GM19395 (cell line): Measurements from ENCODE around the gene RASL10B.
"Not testable (repeated sequence)": the region's sequence is repeated elsewhere in the genome, so short reads cannot be mapped to it uniquely, and the experiment has no call there.

ENCODE experiments used
- ATAC-seq: cut with Tn5 transposase; IDR thresholded peaks from one replicate; pipeline ENCODE4 v1.9.1; 2021; ENCODE audit warnings: mild to moderate bottlenecking, moderate library complexity; ENCODE audit not compliant: unreplicated experiment

Gene RASL10B

GRCh38 chr17:35731239-35731916 is at the start of gene RASL10B:
TSS of gene RASL10B (plus strand) at chr17:35731639. CDS start at chr17:35735185, 3,546 bp downstream.
- no peak for ATAC-seq

DNA sequence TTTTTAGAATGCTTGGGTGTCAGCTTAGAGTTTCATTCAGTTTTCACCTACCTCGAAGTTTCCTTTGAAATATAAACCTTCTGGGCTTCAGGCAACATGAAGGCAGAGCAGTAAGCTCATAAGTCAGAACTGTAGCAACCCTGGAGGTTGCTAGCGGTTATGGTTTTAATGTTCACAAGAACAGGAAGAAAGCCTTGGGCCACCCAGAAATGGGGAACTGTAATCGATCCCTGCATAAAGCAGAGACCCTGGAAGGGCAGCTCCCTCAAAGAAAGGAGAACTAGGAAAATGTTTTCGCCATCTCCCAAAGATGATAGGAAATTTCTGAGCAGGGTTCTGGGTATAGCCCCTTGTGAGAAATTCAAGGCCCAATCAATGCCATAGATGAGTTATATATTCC is 47.8 kb upstream of the RASL10B start:
- no peak for ATAC-seq

DNA sequence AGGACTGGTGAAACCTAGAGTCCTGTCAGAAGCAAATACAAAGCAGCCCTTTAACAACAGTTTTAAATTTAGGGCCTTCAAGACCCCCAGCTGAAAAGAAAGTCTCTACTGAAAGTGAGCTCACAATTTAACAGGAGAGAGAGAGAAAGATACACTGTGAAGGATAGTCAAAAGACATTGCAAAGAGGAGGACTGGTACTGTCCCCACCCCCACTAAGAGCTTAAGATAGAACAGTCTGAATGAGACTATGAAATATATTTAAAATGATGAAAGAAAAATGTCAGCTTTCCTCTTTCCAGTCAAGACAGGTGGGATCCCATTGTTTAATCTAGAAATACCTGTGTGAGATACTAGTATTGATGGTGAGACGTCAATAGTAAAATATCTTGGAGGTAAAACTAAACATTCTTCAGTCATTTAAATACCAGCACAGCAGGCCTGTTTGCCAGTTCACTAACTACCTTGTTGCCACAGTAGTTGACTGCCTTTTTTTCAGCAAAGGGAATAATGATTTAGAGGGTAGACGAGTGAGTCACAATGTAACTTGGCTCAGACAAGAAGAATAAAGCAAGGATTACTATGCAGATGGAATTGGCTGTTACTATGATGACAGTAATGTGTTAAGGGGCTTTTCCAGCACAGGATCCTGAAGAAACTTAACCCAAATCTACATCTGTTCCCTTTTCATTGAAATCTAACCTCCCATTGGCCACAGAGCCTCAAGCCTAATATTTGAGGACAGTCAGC is 47.2 kb upstream of the RASL10B start:
- ATAC-seq: no peak

- ATAC-seq: no peak
Measured at GRCh38 chr17:35692512-35693210, 38.8 kb upstream of the RASL10B start.

DNA sequence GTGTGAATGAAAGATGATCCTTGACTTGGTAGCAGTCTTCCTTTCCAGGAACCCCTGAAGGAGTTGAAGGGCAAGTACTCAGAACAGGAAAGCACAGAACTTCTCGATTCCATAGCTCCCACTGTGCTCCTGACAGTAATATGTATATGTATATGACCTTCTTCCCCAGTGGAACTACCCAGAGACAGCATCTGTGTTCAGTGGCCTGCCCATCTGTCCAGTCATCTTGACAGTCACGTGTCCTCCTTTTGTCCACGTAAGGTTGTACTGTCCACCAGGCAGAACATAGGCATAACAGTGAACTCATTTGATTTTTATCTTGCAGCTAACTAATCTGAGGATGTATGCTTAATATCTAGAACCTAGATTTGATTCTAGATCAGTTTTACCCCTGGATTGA is 37.8 kb upstream of the RASL10B start:
- no peak for ATAC-seq

DNA sequence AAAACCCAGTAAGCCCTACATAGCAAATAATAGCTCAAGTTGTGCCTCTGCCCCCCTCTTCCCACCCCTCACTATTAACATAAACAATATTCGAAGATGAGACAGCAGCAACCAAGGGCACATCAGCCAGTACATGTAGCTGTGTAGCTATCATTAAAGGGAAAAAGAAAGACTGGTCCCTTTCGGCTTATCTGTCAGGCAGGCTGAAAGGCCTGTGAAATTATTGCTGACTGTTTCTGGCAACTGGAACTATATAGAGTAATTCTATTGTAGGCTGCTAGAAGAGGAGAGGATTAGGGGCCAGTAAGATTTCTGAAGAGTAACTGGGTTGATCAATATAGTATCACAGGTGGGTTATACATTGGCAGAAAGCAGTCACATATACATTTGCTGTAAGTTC is 36.5 kb upstream of the RASL10B start:
- ATAC-seq: no peak

GRCh38 chr17:35695613-35696012 is 35.8 kb upstream of the RASL10B start:
- ATAC-seq: no peak

DNA sequence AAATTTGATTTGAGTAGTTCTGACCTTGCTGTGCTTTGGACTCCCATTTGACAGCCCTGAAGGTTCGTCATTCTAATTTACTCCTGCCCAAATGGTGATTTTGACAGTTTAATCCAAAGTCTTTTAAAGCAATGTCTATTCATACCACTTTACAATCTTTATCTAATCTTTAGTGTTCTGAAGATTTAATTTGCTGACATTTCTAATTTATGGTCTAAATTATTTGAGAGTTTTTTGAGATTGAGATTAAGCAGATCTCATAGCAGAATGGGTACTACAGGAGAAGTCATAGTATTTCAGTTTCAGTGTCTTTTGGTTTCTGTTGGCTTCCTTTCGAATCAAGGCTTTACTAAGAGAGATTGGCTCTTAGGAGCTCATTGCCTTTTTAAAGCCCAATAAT is 32.6 kb upstream of the RASL10B start:
- ATAC-seq: no peak

- no peak for ATAC-seq
Measured at GRCh38 chr17:35700150-35700549, 31.3 kb upstream of the RASL10B start.

DNA sequence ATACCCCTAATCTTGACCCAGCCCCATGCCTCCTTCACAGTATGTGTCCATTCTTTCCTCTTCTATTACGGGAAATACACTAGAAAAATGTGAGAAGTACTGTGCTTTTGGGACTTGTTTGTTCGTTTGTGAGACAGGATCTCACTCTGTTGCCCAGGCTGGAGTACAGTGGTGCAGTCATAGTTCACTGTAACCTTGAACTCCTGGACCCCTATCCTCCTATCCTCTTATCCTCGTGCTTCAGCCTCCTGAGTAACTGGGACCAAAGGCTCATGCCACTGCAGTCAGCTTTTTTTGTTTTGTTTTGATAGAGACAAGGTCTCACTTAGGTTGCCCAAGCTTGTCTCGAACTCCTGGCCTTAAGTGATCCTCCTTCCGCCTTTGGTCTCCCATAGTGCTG is 29.9 kb upstream of the RASL10B start:
- no peak for ATAC-seq

- ATAC-seq: not testable (repeated sequence)
Measured at GRCh38 chr17:35703308-35703707, 28.1 kb upstream of the RASL10B start.

DNA sequence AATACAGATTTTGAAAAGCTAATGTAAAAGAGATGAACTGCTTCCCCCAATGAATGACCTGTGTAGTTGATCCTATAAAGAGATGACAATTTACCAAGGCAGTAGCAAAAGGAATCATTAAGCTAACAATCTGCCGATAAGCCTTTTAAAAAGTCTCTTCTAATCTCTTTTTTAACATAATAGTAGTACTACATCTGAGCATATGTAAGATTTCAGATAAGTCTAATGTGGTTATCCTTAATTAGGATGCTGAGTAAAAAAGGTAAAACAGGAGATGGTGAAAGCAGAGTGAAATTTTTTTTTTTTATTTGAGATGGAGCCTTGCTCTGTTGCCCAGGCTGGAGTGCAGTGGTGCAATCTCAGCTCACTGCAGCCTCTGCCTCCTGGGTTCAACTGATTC is 26.2 kb upstream of the RASL10B start:
- ATAC-seq: no peak

DNA sequence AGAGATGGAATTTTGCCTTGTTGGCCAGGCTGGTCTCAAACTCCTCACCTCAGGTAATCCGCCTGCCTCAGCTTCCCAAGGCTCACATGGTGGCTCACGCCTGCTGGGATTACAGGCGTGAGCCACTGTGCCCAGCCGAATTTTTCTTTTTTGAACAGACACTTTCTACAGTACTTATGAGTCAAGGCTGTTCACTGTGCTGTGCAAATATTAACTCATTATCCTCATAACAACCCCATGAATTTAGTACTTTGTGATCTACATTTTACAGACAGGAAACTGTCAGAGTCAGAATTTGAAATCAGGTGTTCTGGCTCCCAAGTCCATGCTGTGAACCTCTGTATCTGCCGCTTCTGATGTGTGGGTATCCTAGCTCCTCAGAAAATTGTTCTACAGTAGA is 25.7 kb upstream of the RASL10B start:
- no peak for ATAC-seq

GRCh38 chr17:35708149-35708548 is 23.3 kb upstream of the RASL10B start:
- no peak for ATAC-seq

DNA sequence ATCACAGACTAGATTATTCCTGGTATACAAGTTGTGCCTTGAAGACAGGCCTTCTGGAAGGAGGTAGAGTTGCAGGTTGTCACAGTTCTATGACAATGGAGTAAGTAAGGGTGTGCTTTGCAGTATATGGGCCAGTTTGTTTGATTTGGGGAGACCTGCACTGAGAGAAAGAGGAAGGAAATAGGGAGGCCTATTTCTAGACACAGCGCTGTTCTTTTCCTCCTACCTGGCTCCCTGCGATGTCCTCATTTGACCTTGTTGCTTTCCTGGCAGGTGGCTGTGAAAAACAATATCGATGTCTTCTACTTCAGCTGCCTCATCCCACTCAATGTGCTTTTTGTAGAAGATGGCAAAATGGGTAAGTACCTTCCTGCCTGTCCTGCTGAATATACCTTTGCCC is 22.5 kb upstream of the RASL10B start:
- no peak for ATAC-seq

DNA sequence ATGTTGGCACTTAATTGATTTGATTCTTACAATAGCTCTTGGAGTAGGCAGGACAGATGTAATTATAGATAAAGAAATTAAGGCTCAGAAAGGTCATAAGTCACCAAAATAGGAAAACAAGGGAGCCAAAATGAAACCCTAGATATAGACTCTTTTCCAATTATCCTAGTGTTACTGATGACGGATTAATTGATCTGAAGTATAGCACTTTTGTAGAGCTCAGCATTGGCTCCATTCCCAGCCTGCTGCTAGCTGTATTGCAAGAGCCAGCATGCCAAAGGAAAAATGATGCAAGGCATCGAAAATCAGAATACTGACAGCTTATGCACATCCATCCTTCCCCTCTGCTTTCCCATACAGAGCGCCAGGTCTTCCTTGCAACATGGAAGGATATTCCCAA is 21.6 kb upstream of the RASL10B start:
- ATAC-seq: no peak

- no peak for ATAC-seq
Measured at GRCh38 chr17:35710950-35711349, 20.5 kb upstream of the RASL10B start.

DNA sequence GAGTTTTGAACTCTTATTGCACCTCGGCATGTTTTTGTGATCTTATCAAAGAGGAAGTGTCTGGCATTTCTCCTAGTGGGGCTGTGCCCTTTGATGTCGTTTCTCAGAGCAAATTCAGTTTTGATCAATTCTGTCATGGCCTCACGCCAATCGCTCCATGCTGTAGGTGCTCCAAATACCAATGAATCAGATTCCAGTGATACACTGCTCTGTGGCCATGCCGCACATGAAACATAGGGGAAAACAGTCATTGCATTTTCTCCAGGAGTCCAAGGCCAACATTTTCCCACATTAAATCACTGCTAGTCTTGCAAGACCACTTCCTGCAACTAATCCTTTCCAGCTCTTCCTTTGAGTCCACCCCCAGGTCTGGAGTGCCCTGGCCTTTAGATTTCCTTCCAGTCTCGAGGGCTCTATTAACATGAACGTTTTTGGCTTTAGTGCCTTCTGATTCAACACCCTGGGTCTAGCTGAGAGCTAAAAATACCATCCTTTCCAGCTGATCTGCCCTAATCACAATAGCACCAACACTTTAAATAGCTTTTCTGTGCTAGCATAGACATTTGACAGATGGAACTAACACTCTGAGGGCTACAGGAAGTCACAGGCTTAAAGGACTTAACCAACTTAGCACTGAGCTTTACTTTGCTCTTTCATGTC is 18.2 kb upstream of the RASL10B start:
- no peak for ATAC-seq

DNA sequence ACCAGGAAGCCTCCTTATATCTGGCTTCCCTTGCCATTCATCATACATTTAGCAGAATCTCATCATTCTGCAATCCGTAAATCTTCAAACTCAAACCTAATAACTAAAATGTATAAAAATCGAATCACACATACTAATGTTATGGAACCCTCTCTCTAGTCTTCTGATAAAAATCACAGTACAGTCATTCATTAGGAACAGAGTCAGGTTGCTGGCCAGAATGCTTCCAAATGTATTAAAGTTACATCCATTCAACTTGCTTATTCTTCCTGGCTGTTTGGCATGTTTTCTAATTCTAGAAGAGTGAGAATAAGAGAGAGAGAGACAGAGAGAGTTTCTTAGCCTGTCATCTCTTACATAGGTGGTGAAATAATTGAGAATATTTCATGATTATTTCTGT is 16.5 kb upstream of the RASL10B start:
- no peak for ATAC-seq

- ATAC-seq: no peak
Measured at GRCh38 chr17:35715416-35715815, 16.0 kb upstream of the RASL10B start.

GRCh38 chr17:35716173-35716572 is 15.3 kb upstream of the RASL10B start:
- no peak for ATAC-seq
